Measurements from ENCODE around the gene CSNK1E.

Gene CSNK1E

DNA sequence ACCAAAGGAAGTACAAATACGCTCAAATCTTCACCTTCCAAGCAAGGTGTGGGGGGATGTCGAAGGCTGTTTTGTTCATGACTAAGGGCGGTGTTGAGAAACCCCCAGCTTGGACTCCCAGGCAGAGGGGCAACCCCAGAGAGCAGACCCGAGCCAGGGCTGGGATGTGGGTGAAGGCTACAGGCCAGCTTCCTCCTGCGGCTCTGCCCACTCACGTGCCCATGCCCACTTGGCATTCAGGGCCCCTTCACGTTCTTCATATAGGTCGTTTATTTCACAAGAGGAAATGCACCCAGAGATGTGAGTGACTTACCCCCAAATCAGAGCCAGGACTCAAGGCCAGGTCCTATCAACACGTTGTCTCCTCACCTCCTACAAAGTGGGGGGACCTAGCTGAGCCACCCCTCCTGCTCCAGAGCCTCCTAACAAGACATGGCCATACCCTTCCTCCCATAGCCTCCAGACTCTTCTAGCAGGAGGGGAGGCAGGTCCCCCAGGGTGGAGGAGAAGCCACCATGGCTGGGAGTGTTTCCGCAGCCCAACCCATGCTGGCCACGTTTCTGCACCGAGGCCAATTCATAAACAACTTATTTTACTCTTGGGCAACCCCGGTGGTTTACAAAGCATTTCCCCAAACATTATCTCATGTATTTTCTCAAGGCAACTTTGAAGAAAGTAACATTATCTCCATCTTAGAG lies 66.4 kb downstream of the CSNK1E start:
- no peak for TF ChIP-seq CTCF (IDR thresholded peaks at IDR 0.05; ENCODE audit: insufficient read depth, low read length, poor library complexity, severe bottlenecking)
- no peak for DNase-seq (ENCODE audit: extremely low read depth, insufficient read length)
- Histone ChIP-seq H3K36me3 (ENCODE audit: control insufficient read depth, insufficient read depth, low read length) (peaks cover 3% of the 10 kb centered on the region; the same call in 1 of the 2 replicates), H3K27me3 (replicated peaks; ENCODE audit: control insufficient read depth, insufficient read depth, low read length) (no peaks in the 10 kb centered on the region), H3K4me3 (replicated peaks; ENCODE audit: low read depth, low read length) (no peak overlapping the region)

DNA sequence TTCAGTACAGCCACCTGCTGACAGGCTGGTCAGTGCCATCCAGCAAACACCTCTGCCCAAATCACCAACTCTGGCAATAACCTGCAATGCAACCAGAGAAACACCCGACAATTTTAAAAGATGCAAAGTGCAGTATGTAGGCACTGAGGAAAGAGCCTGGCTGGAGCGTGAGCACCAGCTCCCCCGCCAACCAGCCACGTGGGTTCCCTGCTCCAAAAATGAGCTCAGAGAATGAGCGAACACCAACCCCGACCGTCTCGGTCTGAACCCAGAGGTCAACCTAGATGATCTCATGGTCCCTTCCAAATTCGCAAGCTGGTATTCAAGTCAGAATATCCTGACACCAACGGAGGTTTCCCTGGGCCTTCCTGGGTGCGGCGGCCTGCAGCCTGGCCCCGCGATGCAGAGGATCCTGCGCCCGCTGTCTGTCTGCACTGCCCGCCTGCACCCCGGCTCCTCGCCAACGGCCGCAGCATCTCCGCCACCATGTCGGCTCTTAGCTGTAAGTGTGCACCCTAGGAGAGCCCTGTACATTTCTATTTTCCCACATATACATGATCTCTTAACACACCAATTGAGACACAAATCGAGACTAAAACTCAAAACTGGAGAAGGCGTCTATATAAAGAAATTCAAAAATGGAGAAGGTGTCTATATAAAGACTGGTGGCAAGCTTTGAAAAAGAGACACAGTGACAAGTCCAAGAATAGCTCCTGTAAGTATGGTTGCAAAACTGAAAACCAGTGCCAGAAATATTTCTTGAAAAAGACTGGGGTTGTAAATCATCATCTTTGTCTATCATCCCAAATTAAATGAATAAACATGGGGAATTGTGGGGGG lies 67.2 kb downstream of the CSNK1E start:
- no peaks in the 10 kb centered on the region for H3K27me3 ChIP-seq (replicated peaks; ENCODE audit: control insufficient read depth, insufficient read depth, low read length)
- peaks cover 3% of the 10 kb centered on the region for H3K36me3 ChIP-seq (ENCODE audit: control insufficient read depth, insufficient read depth, low read length)
- no peak overlapping the region for H3K4me3 ChIP-seq (replicated peaks; ENCODE audit: low read depth, low read length)
- TF ChIP-seq CTCF (IDR thresholded peaks at IDR 0.05; ENCODE audit: insufficient read depth, low read length, poor library complexity, severe bottlenecking) = no peak
- DNase-seq (ENCODE audit: extremely low read depth, insufficient read length) = no peak

DNA sequence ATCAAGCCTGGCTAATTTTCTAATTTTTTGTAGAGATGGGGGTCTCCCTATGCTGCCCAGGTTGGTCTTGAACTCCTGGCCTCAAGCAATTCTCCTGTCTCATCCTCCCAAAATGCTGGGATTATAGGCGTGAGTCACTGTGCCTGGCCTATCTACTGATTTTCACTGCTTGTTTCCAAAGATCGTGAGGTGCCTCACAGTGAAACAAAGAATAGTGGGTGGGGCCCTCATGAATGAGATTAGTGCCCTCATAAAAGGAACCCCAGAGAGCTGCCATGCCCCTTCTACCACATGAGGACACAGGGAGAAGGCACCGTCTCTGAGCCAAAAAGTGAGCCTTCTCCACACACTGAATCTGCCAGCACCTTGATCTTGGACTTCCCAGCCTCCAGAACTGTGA lies 67.9 kb downstream of the CSNK1E start:
- no peaks in the 10 kb centered on the region for H3K27me3 ChIP-seq (replicated peaks; ENCODE audit: control insufficient read depth, insufficient read depth, low read length)
- DNase-seq (ENCODE audit: extremely low read depth, insufficient read length) = no peak
- peaks cover 6% of the 10 kb centered on the region for H3K36me3 ChIP-seq (ENCODE audit: control insufficient read depth, insufficient read depth, low read length)
- TF ChIP-seq CTCF (IDR thresholded peaks at IDR 0.05; ENCODE audit: insufficient read depth, low read length, poor library complexity, severe bottlenecking) = no peak
- H3K4me3 ChIP-seq (replicated peaks; ENCODE audit: low read depth, low read length) = no peak overlapping the region

DNA sequence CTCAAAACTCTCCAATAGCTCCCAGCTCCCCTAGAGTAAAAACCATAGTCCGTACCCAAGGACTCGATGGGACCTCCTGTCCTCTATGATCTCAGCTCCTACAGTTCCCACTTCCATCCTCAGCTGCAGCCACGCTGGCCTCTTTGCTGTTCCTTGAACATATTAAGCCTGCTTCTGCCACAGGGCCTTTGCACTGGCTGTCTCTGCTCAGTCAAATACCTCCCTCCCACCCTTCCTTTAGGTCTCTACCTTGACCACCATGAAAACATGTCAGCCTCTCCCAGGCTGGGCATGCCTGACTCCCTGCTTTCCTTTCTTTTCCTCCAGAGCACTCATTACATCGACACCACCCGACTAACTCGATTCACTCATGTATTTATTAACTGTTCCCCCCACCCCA lies 69.0 kb downstream of the CSNK1E start:
- Histone ChIP-seq H3K36me3 (ENCODE audit: control insufficient read depth, insufficient read depth, low read length) (peaks cover 9% of the 10 kb centered on the region), H3K4me3 (replicated peaks; ENCODE audit: low read depth, low read length) (no peak overlapping the region), H3K27me3 (replicated peaks; ENCODE audit: control insufficient read depth, insufficient read depth, low read length) (no peaks in the 10 kb centered on the region)
- DNase-seq (ENCODE audit: extremely low read depth, insufficient read length) = no peak
- TF ChIP-seq CTCF (IDR thresholded peaks at IDR 0.05; ENCODE audit: insufficient read depth, low read length, poor library complexity, severe bottlenecking) = no peak

GRCh38 chr22:38247713-38248112 lies 69.5 kb downstream of the CSNK1E start:
- Histone ChIP-seq H3K36me3 (ENCODE audit: control insufficient read depth, insufficient read depth, low read length) (peaks cover 9% of the 10 kb centered on the region), H3K27me3 (replicated peaks; ENCODE audit: control insufficient read depth, insufficient read depth, low read length) (no peaks in the 10 kb centered on the region), H3K4me3 (replicated peaks; ENCODE audit: low read depth, low read length) (no peak overlapping the region)
- DNase-seq (ENCODE audit: extremely low read depth, insufficient read length) = no peak
- TF ChIP-seq CTCF (IDR thresholded peaks at IDR 0.05; ENCODE audit: insufficient read depth, low read length, poor library complexity, severe bottlenecking) = no peak
